ENCODE measurements around the gene GPATCH2.

DNA sequence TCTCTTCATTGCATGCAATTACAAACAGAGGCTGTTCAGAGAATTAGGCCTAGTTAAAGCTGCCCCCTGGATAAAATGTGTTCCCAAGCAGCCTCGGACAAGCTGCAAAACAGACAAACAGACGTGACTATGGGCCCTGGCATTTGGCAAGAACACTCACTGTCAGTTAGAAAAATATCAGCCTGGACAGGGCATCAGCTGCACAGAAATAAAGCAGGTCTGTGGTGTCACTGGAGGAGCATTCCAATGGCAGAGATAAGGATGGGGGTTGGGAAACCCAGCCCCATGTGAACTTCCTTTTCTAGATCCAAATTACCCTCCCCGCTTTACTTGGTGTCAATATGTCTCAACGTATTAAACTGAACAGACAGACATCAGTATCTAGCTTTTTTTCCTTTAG lies 177.1 kb downstream of the GPATCH2 start:
- TF ChIP-seq, protein P1, sequence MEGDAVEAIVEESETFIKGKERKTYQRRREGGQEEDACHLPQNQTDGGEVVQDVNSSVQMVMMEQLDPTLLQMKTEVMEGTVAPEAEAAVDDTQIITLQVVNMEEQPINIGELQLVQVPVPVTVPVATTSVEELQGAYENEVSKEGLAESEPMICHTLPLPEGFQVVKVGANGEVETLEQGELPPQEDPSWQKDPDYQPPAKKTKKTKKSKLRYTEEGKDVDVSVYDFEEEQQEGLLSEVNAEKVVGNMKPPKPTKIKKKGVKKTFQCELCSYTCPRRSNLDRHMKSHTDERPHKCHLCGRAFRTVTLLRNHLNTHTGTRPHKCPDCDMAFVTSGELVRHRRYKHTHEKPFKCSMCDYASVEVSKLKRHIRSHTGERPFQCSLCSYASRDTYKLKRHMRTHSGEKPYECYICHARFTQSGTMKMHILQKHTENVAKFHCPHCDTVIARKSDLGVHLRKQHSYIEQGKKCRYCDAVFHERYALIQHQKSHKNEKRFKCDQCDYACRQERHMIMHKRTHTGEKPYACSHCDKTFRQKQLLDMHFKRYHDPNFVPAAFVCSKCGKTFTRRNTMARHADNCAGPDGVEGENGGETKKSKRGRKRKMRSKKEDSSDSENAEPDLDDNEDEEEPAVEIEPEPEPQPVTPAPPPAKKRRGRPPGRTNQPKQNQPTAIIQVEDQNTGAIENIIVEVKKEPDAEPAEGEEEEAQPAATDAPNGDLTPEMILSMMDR (IDR thresholded peaks at IDR 0.05; ENCODE audit: poor library complexity, severe bottlenecking), result no peak
- no peak for TF ChIP-seq EP300 (conservative IDR thresholded peaks at IDR 0.05; ENCODE audit: poor library complexity, severe bottlenecking)
- TF ChIP-seq, protein P2, sequence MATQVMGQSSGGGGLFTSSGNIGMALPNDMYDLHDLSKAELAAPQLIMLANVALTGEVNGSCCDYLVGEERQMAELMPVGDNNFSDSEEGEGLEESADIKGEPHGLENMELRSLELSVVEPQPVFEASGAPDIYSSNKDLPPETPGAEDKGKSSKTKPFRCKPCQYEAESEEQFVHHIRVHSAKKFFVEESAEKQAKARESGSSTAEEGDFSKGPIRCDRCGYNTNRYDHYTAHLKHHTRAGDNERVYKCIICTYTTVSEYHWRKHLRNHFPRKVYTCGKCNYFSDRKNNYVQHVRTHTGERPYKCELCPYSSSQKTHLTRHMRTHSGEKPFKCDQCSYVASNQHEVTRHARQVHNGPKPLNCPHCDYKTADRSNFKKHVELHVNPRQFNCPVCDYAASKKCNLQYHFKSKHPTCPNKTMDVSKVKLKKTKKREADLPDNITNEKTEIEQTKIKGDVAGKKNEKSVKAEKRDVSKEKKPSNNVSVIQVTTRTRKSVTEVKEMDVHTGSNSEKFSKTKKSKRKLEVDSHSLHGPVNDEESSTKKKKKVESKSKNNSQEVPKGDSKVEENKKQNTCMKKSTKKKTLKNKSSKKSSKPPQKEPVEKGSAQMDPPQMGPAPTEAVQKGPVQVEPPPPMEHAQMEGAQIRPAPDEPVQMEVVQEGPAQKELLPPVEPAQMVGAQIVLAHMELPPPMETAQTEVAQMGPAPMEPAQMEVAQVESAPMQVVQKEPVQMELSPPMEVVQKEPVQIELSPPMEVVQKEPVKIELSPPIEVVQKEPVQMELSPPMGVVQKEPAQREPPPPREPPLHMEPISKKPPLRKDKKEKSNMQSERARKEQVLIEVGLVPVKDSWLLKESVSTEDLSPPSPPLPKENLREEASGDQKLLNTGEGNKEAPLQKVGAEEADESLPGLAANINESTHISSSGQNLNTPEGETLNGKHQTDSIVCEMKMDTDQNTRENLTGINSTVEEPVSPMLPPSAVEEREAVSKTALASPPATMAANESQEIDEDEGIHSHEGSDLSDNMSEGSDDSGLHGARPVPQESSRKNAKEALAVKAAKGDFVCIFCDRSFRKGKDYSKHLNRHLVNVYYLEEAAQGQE (IDR thresholded peaks at IDR 0.05; ENCODE audit: borderline replicate concordance), result no peak
- TF ChIP-seq SMC3 (conservative IDR thresholded peaks at IDR 0.05; ENCODE audit: poor library complexity), result no peak
